Measurements from ENCODE around the gene COL24A1. TPM values are rescaled to one million over a fixed set of nuclear protein-coding genes. Genes with fewer than 3 reads are reported as not detected.

COL24A1 gene
- total and polyA plus RNA-seq, 2 of the 13 experiments (the other 11 are each of a cell fraction or from before 2014, with no cell fraction given) = 0.04 to 0.13 TPM

- TF ChIP-seq GABPB1 (CRISPR knock-in tag; IDR thresholded peaks at IDR 0.05) (no peak), ISL2 (CRISPR knock-in tag; IDR thresholded peaks at IDR 0.05) (no peak), ZNF282 (IDR thresholded peaks at IDR 0.05; ENCODE audit: partially characterized antibody) (no peak), ATF7-NPFF (CRISPR knock-in tag; IDR thresholded peaks at IDR 0.05; ENCODE audit: low read depth) (no peak), RERE (CRISPR knock-in tag; IDR thresholded peaks at IDR 0.05; ENCODE audit: low read depth) (no peak), ZNF605 (CRISPR knock-in tag; IDR thresholded peaks at IDR 0.05) (no peak), ZMAT3 (CRISPR knock-in tag; conservative IDR thresholded peaks at IDR 0.05) (no peak), HCFC1 (IDR thresholded peaks at IDR 0.05; ENCODE audit: low read depth, low read length) (no peak), ZBTB10 (CRISPR knock-in tag; IDR thresholded peaks at IDR 0.05; ENCODE audit: borderline replicate concordance) (no peak), EP300 (IDR thresholded peaks at IDR 0.05; ENCODE audit: low read depth in 2 of 2, low read length in 2 of 2) (peak; percentile 89 to 99), EP300 (CRISPR knock-in tag; IDR thresholded peaks at IDR 0.05; ENCODE audit: borderline replicate concordance) (peak; percentile 82), SALL2 (CRISPR knock-in tag; IDR thresholded peaks at IDR 0.05) (no peak), ZNF879 (CRISPR knock-in tag; IDR thresholded peaks at IDR 0.05) (no peak), DR1 (CRISPR knock-in tag; IDR thresholded peaks at IDR 0.05) (no peak), ZNF724P (CRISPR knock-in tag; IDR thresholded peaks at IDR 0.05; ENCODE audit: borderline replicate concordance) (no peak), MIER2 (CRISPR knock-in tag; IDR thresholded peaks at IDR 0.05) (peak; percentile 52; the same call in 1 of the 2 replicates), SMYD3 (CRISPR knock-in tag; IDR thresholded peaks at IDR 0.05) (no peak), SOX6 (IDR thresholded peaks at IDR 0.05) (no peak), SOX6 (CRISPR knock-in tag; IDR thresholded peaks at IDR 0.05) (peak; percentile 72), ZNF639 (CRISPR knock-in tag; conservative IDR thresholded peaks at IDR 0.05) (no peak), ZNF207 (IDR thresholded peaks at IDR 0.05; ENCODE audit: borderline replicate concordance) (no peak)
Observed at GRCh38 chr1:85681087-85681486, 475.5 kb downstream of the COL24A1 start (continued).
